Embryonic facial prominence (tissue), 1 donor: ENCODE results near the gene MYRFL.
"Not testable (repeated sequence)": the region's sequence is repeated elsewhere in the genome, so short reads cannot be mapped to it uniquely, and the experiment has no call there.

Source experiments
- DNase-seq: peaks from one replicate; pipeline ENCODE4 v3.0.0-alpha.2; 2016; ENCODE audit errors: extremely low spot score

MYRFL gene

GRCh38 chr12:69988481-69989321, 163.7 kb downstream of the MYRFL start:
- peak; percentile 36 for DNase-seq

- DNase-seq = no peak
Measured at GRCh38 chr12:69991690-69992288, 166.8 kb downstream of the MYRFL start.

- DNase-seq = no peak
Measured at GRCh38 chr12:69993433-69993832, 168.4 kb downstream of the MYRFL start.

- not testable (repeated sequence) for DNase-seq
Measured at GRCh38 chr12:69994086-69994485, 169.1 kb downstream of the MYRFL start.

- DNase-seq = no peak
Measured at GRCh38 chr12:69994724-69995173, 169.7 kb downstream of the MYRFL start.

- DNase-seq = no peak
Measured at GRCh38 chr12:69996241-69996640, 171.2 kb downstream of the MYRFL start.

- no peak for DNase-seq
Measured at GRCh38 chr12:69996722-69997121, 171.7 kb downstream of the MYRFL start.

- DNase-seq = no peak
Measured at GRCh38 chr12:69998011-69998410, 173.0 kb downstream of the MYRFL start.

- DNase-seq = no peak
Measured at GRCh38 chr12:69998922-69999321, 173.9 kb downstream of the MYRFL start.

GRCh38 chr12:69999561-69999960, 174.5 kb downstream of the MYRFL start:
- DNase-seq = no peak

GRCh38 chr12:70002097-70002911, 177.3 kb downstream of the MYRFL start:
- DNase-seq = no peak

- DNase-seq = no peak
Measured at GRCh38 chr12:70002912-70003255, 177.9 kb downstream of the MYRFL start.

- no peak for DNase-seq
Measured at GRCh38 chr12:70005864-70006618, 181.0 kb downstream of the MYRFL start.

GRCh38 chr12:70006619-70006973, 181.6 kb downstream of the MYRFL start:
- no peak for DNase-seq

GRCh38 chr12:70007687-70008086, 182.7 kb downstream of the MYRFL start:
- no peak for DNase-seq
